Epithelial cell of esophagus (primary cell): Measurements from ENCODE around the gene CDKN3.
"Not testable (repeated sequence)": the region's sequence is repeated elsewhere in the genome, so short reads cannot be mapped to it uniquely, and the experiment has no call there.

Source experiments
- DNase-seq: peaks from one replicate; pipeline ENCODE4 v3.0.0; 2010; ENCODE audit warnings: low read depth
- H3K4me3 ChIP-seq: 2 replicates; pipeline ENCODE4 v1.5.1; 2011; ENCODE audit warnings: mild to moderate bottlenecking, low read length, control low read depth
- TF ChIP-seq, protein P1 (sequence below): IDR thresholded peaks from 2 replicates; pipeline ENCODE4 v1.5.1; 2011; ENCODE audit warnings: low read depth, mild to moderate bottlenecking, low read length, control low read depth, inconsistent platforms; ENCODE audit not compliant: insufficient read depth; ENCODE audit errors: missing control alignments

The CDKN3 gene

DNA sequence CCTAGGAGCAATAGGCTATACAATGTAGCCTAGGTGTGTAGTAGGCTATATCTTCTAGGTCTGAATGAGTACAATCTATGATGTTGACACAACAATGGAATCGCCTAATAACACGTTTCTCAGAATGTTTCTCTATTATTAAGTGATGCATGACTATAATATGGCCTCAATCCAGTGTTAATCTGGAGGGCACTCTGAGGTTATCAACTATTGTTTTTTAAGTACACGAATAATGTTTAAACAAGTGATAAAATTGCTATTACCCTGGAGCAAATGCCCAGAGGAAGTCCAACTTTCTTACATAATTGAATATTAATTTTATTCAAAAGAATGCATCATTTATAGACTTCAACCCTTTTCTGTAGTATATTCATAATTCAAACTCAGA lies 60.8 kb downstream of the CDKN3 start:
- TF ChIP-seq, protein P1, sequence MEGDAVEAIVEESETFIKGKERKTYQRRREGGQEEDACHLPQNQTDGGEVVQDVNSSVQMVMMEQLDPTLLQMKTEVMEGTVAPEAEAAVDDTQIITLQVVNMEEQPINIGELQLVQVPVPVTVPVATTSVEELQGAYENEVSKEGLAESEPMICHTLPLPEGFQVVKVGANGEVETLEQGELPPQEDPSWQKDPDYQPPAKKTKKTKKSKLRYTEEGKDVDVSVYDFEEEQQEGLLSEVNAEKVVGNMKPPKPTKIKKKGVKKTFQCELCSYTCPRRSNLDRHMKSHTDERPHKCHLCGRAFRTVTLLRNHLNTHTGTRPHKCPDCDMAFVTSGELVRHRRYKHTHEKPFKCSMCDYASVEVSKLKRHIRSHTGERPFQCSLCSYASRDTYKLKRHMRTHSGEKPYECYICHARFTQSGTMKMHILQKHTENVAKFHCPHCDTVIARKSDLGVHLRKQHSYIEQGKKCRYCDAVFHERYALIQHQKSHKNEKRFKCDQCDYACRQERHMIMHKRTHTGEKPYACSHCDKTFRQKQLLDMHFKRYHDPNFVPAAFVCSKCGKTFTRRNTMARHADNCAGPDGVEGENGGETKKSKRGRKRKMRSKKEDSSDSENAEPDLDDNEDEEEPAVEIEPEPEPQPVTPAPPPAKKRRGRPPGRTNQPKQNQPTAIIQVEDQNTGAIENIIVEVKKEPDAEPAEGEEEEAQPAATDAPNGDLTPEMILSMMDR: no peak
- no peak overlapping the region for H3K4me3 ChIP-seq
- DNase-seq: no peak

DNA sequence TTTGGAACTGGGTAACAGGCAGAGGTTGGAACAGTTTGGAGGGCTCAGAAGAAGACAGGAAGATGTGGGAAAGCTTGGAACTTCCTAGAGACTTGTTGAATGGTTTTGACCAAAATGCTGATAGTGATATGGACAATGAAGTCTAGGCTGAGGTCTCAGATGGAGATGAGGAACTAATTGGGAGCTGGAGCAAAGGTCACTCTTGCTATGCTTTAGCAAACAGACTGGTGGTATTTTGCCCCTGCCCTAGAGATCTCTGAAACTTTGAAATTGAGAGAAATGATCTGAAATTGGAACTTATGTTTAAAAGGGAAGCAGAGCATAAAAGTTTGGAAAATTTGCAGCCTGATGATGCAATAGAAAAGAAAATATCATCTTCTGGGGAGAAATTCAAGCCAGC lies 61.7 kb downstream of the CDKN3 start:
- not testable (repeated sequence) for DNase-seq, H3K4me3 ChIP-seq

DNA sequence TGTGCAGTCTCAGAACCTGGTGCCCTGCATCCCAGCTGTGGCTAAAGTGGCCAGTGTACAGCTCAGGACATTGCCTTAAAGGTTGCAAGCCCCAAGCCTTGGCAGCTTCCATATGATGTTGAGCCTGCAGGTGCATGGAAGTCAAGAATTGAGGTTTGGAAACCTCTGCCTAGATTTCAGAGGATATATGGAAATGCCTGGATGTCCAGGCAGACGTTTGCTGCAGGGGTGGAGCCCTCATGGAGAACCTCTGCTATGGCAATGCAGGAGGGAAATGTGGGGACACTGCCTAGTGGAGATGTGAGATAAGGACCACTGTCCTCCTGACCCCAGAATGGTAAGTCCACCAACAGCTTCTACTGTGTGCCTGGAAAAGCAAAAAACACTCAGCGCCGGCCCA lies 62.3 kb downstream of the CDKN3 start:
- DNase-seq: no peak
- TF ChIP-seq, protein P1: no peak
- no peak overlapping the region for H3K4me3 ChIP-seq

DNA sequence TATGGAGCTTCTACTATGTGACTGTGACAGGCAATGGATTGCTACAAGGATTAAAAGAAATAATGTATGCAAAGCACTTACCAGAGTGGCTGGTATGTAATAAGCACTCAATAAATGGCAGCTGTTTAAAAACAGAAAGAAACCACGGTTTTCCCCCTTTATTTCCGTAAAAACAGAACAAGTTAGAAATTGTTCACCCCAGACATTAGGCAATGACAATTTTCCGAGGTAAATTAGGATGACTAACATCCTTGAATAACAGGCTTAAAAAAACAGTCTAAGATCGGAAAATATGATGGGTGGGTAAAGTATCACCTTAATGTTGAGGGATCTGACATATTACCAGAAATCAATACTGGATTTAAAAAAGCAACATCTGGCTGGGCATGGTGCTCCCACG lies 65.2 kb downstream of the CDKN3 start:
- TF ChIP-seq, protein P1: no peak
- DNase-seq: peak; percentile 64
- H3K4me3 ChIP-seq: no peak overlapping the region

DNA sequence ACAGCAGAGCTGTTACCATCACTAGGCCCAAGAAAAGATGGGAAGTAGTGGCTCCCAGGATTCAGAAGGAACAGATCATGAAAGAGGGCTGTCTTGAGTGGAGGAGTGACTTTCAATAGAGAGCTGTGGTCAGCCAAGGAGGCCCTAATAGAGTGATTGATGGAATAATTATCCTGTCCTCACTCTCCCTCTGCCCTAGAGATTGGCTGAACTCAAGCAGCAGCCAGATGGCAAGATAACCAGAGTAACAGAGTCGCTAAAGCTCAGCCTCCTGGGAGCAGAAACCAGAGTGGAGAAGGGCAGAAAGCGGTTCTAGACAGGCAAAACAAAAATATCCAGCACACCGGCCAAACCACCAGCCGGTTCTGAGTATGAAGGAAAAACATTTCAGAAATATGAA lies 68.8 kb downstream of the CDKN3 start:
- TF ChIP-seq, protein P1: no peak
- DNase-seq: no peak
- H3K4me3 ChIP-seq: no peak overlapping the region

DNA sequence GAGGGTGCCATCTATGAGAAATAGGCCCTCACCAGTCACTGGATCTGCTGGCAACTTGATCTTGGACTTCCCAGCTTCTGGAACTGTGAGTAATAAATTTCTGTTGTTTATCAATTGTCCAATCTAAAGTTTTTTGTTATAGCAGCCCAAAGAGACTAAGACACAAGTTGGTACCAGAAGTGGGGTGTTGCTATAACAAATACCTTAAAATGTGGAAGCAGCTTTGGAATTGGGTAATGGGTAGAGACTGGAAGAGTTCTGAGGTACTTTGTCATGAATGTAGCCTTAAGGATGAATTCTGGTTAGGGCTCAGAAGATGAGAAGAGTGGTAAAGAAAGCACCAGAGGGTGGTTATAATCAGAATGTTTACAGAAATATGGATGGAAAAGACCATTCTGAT lies 70.5 kb downstream of the CDKN3 start:
- TF ChIP-seq, protein P1: no peak
- H3K4me3 ChIP-seq: no peak overlapping the region
- no peak for DNase-seq
